Chondrocyte (in vitro differentiated cells): ENCODE results near the gene TPCN1. TPM values are rescaled to one million over a fixed set of nuclear protein-coding genes. Genes with fewer than 3 reads are reported as not detected.

Source experiments
- DNase-seq: peaks from one replicate; pipeline ENCODE4 v3.0.0; 2021; ENCODE audit warnings: mixed read lengths, low spot score
- H3K27ac Mint-ChIP-seq: one replicate; pipeline ENCODE4 v1.8.0; 2021; ENCODE audit warnings: mild to moderate bottlenecking, moderate library complexity, mixed read lengths; ENCODE audit not compliant: unreplicated experiment
- H3K27me3 Mint-ChIP-seq: 2 replicates; pipeline ENCODE4 v1.8.0; 2021; ENCODE audit warnings: low read depth, mixed read lengths
- H3K36me3 Mint-ChIP-seq: 2 replicates; pipeline ENCODE4 v1.8.0; 2021; ENCODE audit warnings: low read depth, mixed read lengths
- H3K4me1 Mint-ChIP-seq: 2 replicates; pipeline ENCODE4 v1.8.0; 2021; ENCODE audit warnings: low read depth, mild to moderate bottlenecking, mixed read lengths
- H3K4me3 Mint-ChIP-seq: one replicate; pipeline ENCODE4 v1.8.0; 2021; ENCODE audit warnings: mild to moderate bottlenecking, moderate library complexity, mixed read lengths; ENCODE audit not compliant: unreplicated experiment
- H3K9me3 Mint-ChIP-seq: 2 replicates; pipeline ENCODE4 v1.8.0; 2021; ENCODE audit warnings: low read depth, mixed read lengths
- CTCF ChIP-seq: fragments of 200-600 bp; sonication (generic); IDR thresholded peaks from 2 replicates; pipeline ENCODE4 v1.5.0; 2021; ENCODE audit warnings: antibody characterized with exemption, mild to moderate bottlenecking, moderate library complexity
- total RNA-seq: library from RNA; stranded (reverse); gene quantifications from 3 replicates; pipeline ENCODE4 v1.2.1, GENCODE V29; 2021

The TPCN1 gene
- total RNA-seq, 1 donor from 2014 or later: 35.9 TPM

GRCh38 chr12:113220593-113221180, 577 bp upstream of the TPCN1 start:
- TF ChIP-seq CTCF: no peak
- Mint-ChIP-seq H3K27ac (peak overlapping the region; percentile 88), H3K9me3 (no peaks in the 10 kb centered on the region), H3K36me3 (no peaks in the 10 kb centered on the region), H3K27me3 (no peaks in the 10 kb centered on the region), H3K4me1 (peaks cover 52% of the 10 kb centered on the region), H3K4me3 (peak overlapping the region; percentile 83)
- no peak for DNase-seq

- Mint-ChIP-seq H3K36me3 (no peaks in the 10 kb centered on the region), H3K4me1 (peaks cover 43% of the 10 kb centered on the region), H3K9me3 (no peaks in the 10 kb centered on the region), H3K4me3 (peak overlapping the region; percentile 83), H3K27ac (peak overlapping the region; percentile 94), H3K27me3 (no peaks in the 10 kb centered on the region)
- no peak for DNase-seq
- TF ChIP-seq CTCF: no peak
Observed at GRCh38 chr12:113221997-113222729, 899 bp downstream of the TPCN1 start.

- H3K27me3 Mint-ChIP-seq: no peaks in the 10 kb centered on the region
- peaks cover 43% of the 10 kb centered on the region for H3K4me1 Mint-ChIP-seq
- peak overlapping the region; percentile 83 for H3K4me3 Mint-ChIP-seq
- H3K27ac Mint-ChIP-seq: peak overlapping the region; percentile 94
- peak; percentile 22 for TF ChIP-seq CTCF
- H3K9me3 Mint-ChIP-seq: no peaks in the 10 kb centered on the region
- no peak for DNase-seq
- H3K36me3 Mint-ChIP-seq: no peaks in the 10 kb centered on the region
Observed at GRCh38 chr12:113222730-113223531, 1.7 kb downstream of the TPCN1 start.

- Mint-ChIP-seq H3K4me3 (no peak overlapping the region), H3K9me3 (no peaks in the 10 kb centered on the region), H3K27me3 (no peaks in the 10 kb centered on the region), H3K36me3 (peaks cover under 1% of the 10 kb centered on the region), H3K27ac (no peak overlapping the region), H3K4me1 (peaks cover 59% of the 10 kb centered on the region)
- no peak for TF ChIP-seq CTCF
- no peak for DNase-seq
Observed at GRCh38 chr12:113224955-113225354, 3.7 kb downstream of the TPCN1 start.
